Lung microvascular endothelial cell (primary cell): ENCODE data around the gene ONECUT3. TPM values are rescaled to one million over a fixed set of nuclear protein-coding genes. Genes with fewer than 3 reads are reported as not detected.

ENCODE experiments used
- DNase-seq, 2 donors: peaks; one replicate each; pipeline versions ENCODE4 v3.0.0 to v3.0.0-alpha.2; 2010; ENCODE audit warnings: low read depth in 2 of 2
- total RNA-seq: library from RNA; depleted of rRNA; stranded (reverse); fragments of >200 nt; gene quantifications from 2 replicates; pipeline ENCODE4 v1.2.1, GENCODE V29; 2014

Gene ONECUT3
- total RNA-seq, 1 donor from 2014 or later, result not detected

- DNase-seq, result peak in 1 of 2 donors; percentile 36
These were observed 14.9 kb downstream of the ONECUT3 start for GRCh38 chr19:1768248-1768647.

GRCh38 chr19:1768918-1769644 lies 15.8 kb downstream of the ONECUT3 start:
- no peak for DNase-seq

GRCh38 chr19:1769645-1769985 lies 16.3 kb downstream of the ONECUT3 start:
- DNase-seq, result no peak

GRCh38 chr19:1770866-1771576 lies 17.7 kb downstream of the ONECUT3 start:
- no peak for DNase-seq

GRCh38 chr19:1773184-1773583 lies 19.9 kb downstream of the ONECUT3 start:
- no peak for DNase-seq

- no peak for DNase-seq
These were observed 21.9 kb downstream of the ONECUT3 start for GRCh38 chr19:1774989-1775772.

GRCh38 chr19:1775951-1776605 lies 22.8 kb downstream of the ONECUT3 start:
- no peak for DNase-seq

GRCh38 chr19:1776606-1777147 lies 23.4 kb downstream of the ONECUT3 start:
- no peak for DNase-seq

GRCh38 chr19:1777149-1777548 lies 23.8 kb downstream of the ONECUT3 start:
- no peak for DNase-seq

GRCh38 chr19:1779574-1779973 lies 26.3 kb downstream of the ONECUT3 start:
- no peak for DNase-seq

GRCh38 chr19:1780272-1780958 lies 27.1 kb downstream of the ONECUT3 start:
- DNase-seq, result no peak

- no peak for DNase-seq
These were observed 29.2 kb downstream of the ONECUT3 start for GRCh38 chr19:1782521-1782920.

- no peak for DNase-seq
These were observed 30.0 kb downstream of the ONECUT3 start for GRCh38 chr19:1783354-1783753.

GRCh38 chr19:1783874-1784273 lies 30.6 kb downstream of the ONECUT3 start:
- no peak for DNase-seq

GRCh38 chr19:1785310-1785709 lies 32.0 kb downstream of the ONECUT3 start:
- no peak for DNase-seq

- DNase-seq, result no peak
These were observed 33.4 kb downstream of the ONECUT3 start for GRCh38 chr19:1786668-1787067.

- no peak for DNase-seq
These were observed 33.8 kb downstream of the ONECUT3 start for GRCh38 chr19:1787116-1787515.

- DNase-seq, result peak in 1 of 2 donors; percentile 13
These were observed 36.1 kb downstream of the ONECUT3 start for GRCh38 chr19:1789261-1790041.

GRCh38 chr19:1790054-1790792 lies 36.9 kb downstream of the ONECUT3 start:
- DNase-seq, result no peak
